HEK293T (cell line): Measurements from ENCODE around the gene EFCAB11.

Experiments
- ARNT ChIP-seq: fragments of 450-650 bp; IDR thresholded peaks from 2 replicates; pipeline ENCODE4 v1.6.1; 2017; ENCODE audit warnings: mild to moderate bottlenecking
- BHLHE40 ChIP-seq: fragments of 450-650 bp; IDR thresholded peaks from 2 replicates; pipeline ENCODE4 v1.6.1; 2016; ENCODE audit warnings: mild to moderate bottlenecking, moderate library complexity, borderline replicate concordance
- CTBP1 ChIP-seq: fragments of 450-650 bp; IDR thresholded peaks from 2 replicates; pipeline ENCODE4 v1.6.1; 2016; ENCODE audit warnings: borderline replicate concordance
- ELF4 ChIP-seq: fragments of 450-650 bp; IDR thresholded peaks from 2 replicates; pipeline ENCODE4 v1.6.1; 2017; ENCODE audit warnings: antibody characterized with exemption
- FOXM1 ChIP-seq: fragments of 450-650 bp; IDR thresholded peaks from 2 replicates; pipeline ENCODE4 v1.6.1; 2017; ENCODE audit warnings: mild to moderate bottlenecking, borderline replicate concordance
- HDGF ChIP-seq: fragments of 450-650 bp; IDR thresholded peaks from 2 replicates; pipeline ENCODE4 v1.6.1; 2017; ENCODE audit warnings: antibody characterized with exemption, borderline replicate concordance
- L3MBTL2 ChIP-seq: fragments of 450-650 bp; conservative IDR thresholded peaks from 2 replicates; pipeline ENCODE4 v1.6.1; 2016; ENCODE audit warnings: mild to moderate bottlenecking
- LEF1 ChIP-seq: fragments of 450-650 bp; IDR thresholded peaks from 2 replicates; pipeline ENCODE4 v1.6.1; 2017; ENCODE audit warnings: mild to moderate bottlenecking, borderline replicate concordance
- NFRKB ChIP-seq: fragments of 450-650 bp; IDR thresholded peaks from 2 replicates; pipeline ENCODE4 v1.6.1; 2016; ENCODE audit warnings: mild to moderate bottlenecking, moderate library complexity
- SP1 ChIP-seq: fragments of 450-650 bp; IDR thresholded peaks from 2 replicates; pipeline ENCODE4 v1.6.1; 2017
- SUZ12 ChIP-seq: fragments of 450-650 bp; IDR thresholded peaks from 2 replicates; pipeline ENCODE4 v1.6.1; 2016; ENCODE audit warnings: mild to moderate bottlenecking
- TARDBP ChIP-seq: fragments of 450-650 bp; IDR thresholded peaks from 2 replicates; pipeline ENCODE4 v1.6.1; 2016
- ZNF384 ChIP-seq: fragments of 450-650 bp; IDR thresholded peaks from 2 replicates; pipeline ENCODE4 v1.6.1; 2016

DNA sequence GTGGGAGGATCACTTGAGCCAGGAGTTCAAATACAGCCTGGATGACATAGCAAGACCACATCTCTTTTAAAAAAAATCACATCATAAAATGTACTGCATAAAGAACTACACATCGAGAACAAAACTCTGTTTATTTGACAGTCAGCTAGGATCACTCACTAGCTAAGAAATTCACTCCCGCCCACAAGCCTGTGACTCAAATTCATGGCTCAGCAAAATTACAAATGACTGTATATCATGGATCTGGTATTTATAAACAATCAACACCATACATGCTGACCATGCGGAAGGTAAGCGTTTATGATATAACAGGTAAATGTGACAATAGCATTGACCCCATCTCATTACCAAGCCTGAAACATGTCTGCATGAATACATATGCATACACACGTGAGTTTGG is 206.5 kb downstream of the EFCAB11 start:
- no peak for TF ChIP-seq ARNT
- no peak for TF ChIP-seq CTBP1
- no peak for TF ChIP-seq ELF4
- no peak for TF ChIP-seq FOXM1
- no peak for TF ChIP-seq SP1
- no peak for TF ChIP-seq ZNF384
- no peak for TF ChIP-seq NFRKB
- no peak for TF ChIP-seq LEF1
- TF ChIP-seq BHLHE40: no peak
- no peak for TF ChIP-seq L3MBTL2
- TF ChIP-seq TARDBP: no peak
- no peak for TF ChIP-seq HDGF
- no peak for TF ChIP-seq SUZ12
